K562 (cell line): ENCODE data around the gene TSKS. TPM values are rescaled to one million over a fixed set of nuclear protein-coding genes. Genes with fewer than 3 reads are reported as not detected.

Experiments
- FOXA3 ChIP-seq, 2 experiments: fragments of 450-650 bp in 1 of 2; sonication (generic) in 1 of 2; formaldehyde crosslinking; IDR thresholded peaks in 1 of 2; conservative IDR thresholded peaks in 1 of 2; 2 replicates each; pipeline versions ENCODE4 v1.4.0 to v1.8.0; 2020 to 2022; ENCODE audit warnings: mild to moderate bottlenecking in 2 of 2, missing genetic modification reagents in 1 of 2
- HDGF ChIP-seq: fragments of 450-650 bp; IDR thresholded peaks from 2 replicates; pipeline ENCODE4 v1.6.1; 2016
- TEAD4 ChIP-seq, 2 experiments: sonication (generic) in 1 of 2; formaldehyde crosslinking in 1 of 2; IDR thresholded peaks; 2 replicates each; pipeline versions ENCODE4 v1.6.1 to v1.8.0; 2012 to 2022; ENCODE audit warnings: borderline replicate concordance in 1 of 2, inconsistent platforms in 1 of 2, low read length in 1 of 2, mild to moderate bottlenecking in 1 of 2, missing genetic modification reagents in 1 of 2
- ZBTB2 ChIP-seq: fragments of 450-650 bp; IDR thresholded peaks from 2 replicates; pipeline ENCODE4 v1.6.1; 2016; ENCODE audit warnings: antibody characterized with exemption
- ZBTB33 ChIP-seq: sonication (generic); formaldehyde crosslinking; IDR thresholded peaks from 2 replicates; pipeline ENCODE4 v1.8.1; 2023; ENCODE audit warnings: mild to moderate bottlenecking, missing genetic modification reagents
- ZNF143 ChIP-seq: sonication (generic); formaldehyde crosslinking; IDR thresholded peaks from 2 replicates; pipeline ENCODE4 v1.9.0; 2022; ENCODE audit warnings: mild to moderate bottlenecking, missing genetic modification reagents
- polyA plus RNA-seq, 8 experiments: library from polyadenylated mRNA; depleted of rRNA in 4 of 8; stranded (reverse) in 5 of 8; unstranded in 3 of 8; fragments of >200 nt; fragmentation: Nextera tagmentation in 2 of 8; fragmentation: Illumina TruSeq in 1 of 8; extraction: Ambion mirVana in 2 of 8; extraction: Trizol in 1 of 8; gene quantifications; 2 replicates each; pipeline versions ENCODE4 v1.2.1 to v1.2.3, GENCODE V29; 2011 to 2014; ENCODE audit warnings: inconsistent platforms in 1 of 8, missing spikeins in 1 of 8
- total RNA-seq, 7 experiments: library from RNA; depleted of rRNA in 6 of 7; stranded (reverse); fragments of >200 nt in 6 of 7; fragmentation: Illumina TruSeq in 2 of 7; extraction: Trizol in 2 of 7; gene quantifications; 2 replicates each; pipeline versions ENCODE4 v1.2.1 to v1.2.3, GENCODE V29; 2011 to 2021; ENCODE audit warnings: low replicate concordance in 1 of 7
- TF ChIP-seq, protein P1 (sequence below): fragments of 250-450 bp; sonication (Bioruptor Pico); IDR thresholded peaks from 2 replicates; pipeline ENCODE4 v1.8.0; 2021; ENCODE audit warnings: moderate library complexity, mild to moderate bottlenecking, inconsistent platforms
- TF ChIP-seq, protein P2 (sequence below): fragments of 250-450 bp; sonication (Bioruptor Pico); IDR thresholded peaks from 2 replicates; pipeline ENCODE4 v1.4.0; 2020; ENCODE audit warnings: borderline replicate concordance

The TSKS gene
- total and polyA plus RNA-seq, 9 of the 15 experiments (the other 6 are each of a cell fraction or from before 2014, with no cell fraction given), result 0.14 to 4.5 (median 0.80) TPM

- TF ChIP-seq ZBTB2, result no peak
- TF ChIP-seq, protein P1, sequence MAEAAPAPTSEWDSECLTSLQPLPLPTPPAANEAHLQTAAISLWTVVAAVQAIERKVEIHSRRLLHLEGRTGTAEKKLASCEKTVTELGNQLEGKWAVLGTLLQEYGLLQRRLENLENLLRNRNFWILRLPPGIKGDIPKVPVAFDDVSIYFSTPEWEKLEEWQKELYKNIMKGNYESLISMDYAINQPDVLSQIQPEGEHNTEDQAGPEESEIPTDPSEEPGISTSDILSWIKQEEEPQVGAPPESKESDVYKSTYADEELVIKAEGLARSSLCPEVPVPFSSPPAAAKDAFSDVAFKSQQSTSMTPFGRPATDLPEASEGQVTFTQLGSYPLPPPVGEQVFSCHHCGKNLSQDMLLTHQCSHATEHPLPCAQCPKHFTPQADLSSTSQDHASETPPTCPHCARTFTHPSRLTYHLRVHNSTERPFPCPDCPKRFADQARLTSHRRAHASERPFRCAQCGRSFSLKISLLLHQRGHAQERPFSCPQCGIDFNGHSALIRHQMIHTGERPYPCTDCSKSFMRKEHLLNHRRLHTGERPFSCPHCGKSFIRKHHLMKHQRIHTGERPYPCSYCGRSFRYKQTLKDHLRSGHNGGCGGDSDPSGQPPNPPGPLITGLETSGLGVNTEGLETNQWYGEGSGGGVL, result no peak
- TF ChIP-seq ZBTB33, result peak; percentile 84
- no peak for TF ChIP-seq TEAD4 (IDR thresholded peaks at IDR 0.05; ENCODE audit: low read length)
- no peak for TF ChIP-seq TEAD4 (CRISPR knock-in tag; IDR thresholded peaks at IDR 0.05; ENCODE audit: borderline replicate concordance)
- no peak for TF ChIP-seq HDGF
- TF ChIP-seq ZNF143, result 0 out of 2 replicates have a peak, but pooled peaks have one; percentile 14
- TF ChIP-seq, protein P2, sequence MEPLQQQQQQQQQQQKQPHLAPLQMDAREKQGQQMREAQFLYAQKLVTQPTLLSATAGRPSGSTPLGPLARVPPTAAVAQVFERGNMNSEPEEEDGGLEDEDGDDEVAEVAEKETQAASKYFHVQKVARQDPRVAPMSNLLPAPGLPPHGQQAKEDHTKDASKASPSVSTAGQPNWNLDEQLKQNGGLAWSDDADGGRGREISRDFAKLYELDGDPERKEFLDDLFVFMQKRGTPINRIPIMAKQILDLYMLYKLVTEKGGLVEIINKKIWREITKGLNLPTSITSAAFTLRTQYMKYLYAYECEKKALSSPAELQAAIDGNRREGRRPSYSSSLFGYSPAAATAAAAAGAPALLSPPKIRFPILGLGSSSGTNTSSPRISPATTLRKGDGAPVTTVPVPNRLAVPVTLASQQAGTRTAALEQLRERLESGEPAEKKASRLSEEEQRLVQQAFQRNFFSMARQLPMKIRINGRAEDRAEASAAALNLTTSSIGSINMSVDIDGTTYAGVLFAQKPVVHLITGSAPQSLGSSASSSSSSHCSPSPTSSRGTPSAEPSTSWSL (CRISPR knock-in tag), result no peak
- TF ChIP-seq FOXA3 (CRISPR knock-in tag; conservative IDR thresholded peaks at IDR 0.05 in 1 of 2, IDR thresholded peaks at IDR 0.05 in 1 of 2), result no peak
These were observed 36.8 kb upstream of the TSKS start (continued) for GRCh38 chr19:49799798-49800376.
